Dermis microvascular lymphatic vessel endothelial cell (primary cell): ENCODE results near the gene ATP13A5. TPM values are rescaled to one million over a fixed set of nuclear protein-coding genes. Genes with fewer than 3 reads are reported as not detected.

Source experiments
- DNase-seq, 2 donors: peaks; one replicate each; pipeline versions ENCODE4 v3.0.0 to v3.0.0-alpha.2; 2010; ENCODE audit warnings: low read depth in 2 of 2
- total RNA-seq: library from RNA; depleted of rRNA; stranded (reverse); fragments of >200 nt; gene quantifications from 2 replicates; pipeline ENCODE4 v1.2.1, GENCODE V29; 2014

Gene ATP13A5
- total RNA-seq, 1 donor from 2014 or later = not detected

DNA sequence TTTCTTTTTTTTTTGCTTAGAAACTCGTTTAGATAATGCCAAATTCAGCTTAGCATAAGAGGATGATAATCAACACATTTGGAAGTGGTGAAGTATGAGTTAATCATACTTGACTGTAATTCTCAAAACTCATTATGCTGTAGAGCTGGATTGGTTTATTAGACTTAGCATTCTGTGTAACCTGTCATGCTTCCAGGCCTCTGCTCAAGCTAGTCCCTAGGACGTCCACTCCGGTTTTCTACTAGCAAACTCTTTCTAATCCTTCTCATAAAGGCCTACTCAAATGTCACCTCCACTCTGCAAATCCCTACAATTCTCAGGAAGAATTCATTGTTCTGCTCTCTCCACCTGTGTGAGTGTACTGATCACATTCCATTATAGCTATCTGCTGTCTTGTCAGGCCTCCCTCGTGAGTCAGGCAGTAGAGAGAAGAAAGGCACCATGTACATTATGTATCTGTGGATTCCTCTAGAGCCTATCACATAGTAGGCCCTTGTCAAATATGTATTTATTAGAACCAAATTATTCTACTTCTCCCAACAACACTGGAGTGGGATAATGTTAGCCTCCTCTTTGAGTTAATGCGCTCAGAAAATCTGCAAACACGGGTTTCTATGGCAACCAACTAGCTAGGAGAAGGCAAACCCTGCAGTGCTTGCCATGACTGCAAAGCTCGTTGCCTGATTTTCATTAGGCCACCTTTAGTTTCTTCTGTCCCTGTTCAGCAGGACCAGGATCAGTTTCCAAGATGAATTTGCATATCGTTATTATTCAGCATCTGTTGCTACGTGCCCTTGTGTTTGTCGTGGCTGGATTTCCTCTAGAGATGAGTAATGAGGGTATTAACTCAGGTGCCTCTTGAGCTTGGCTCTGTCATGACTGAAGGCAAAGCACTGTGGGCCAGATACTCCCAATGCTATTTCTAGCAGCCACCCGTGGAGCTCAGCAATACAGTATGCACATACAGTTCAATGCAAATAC, 30.7 kb downstream of the ATP13A5 start:
- DNase-seq = no peak

DNA sequence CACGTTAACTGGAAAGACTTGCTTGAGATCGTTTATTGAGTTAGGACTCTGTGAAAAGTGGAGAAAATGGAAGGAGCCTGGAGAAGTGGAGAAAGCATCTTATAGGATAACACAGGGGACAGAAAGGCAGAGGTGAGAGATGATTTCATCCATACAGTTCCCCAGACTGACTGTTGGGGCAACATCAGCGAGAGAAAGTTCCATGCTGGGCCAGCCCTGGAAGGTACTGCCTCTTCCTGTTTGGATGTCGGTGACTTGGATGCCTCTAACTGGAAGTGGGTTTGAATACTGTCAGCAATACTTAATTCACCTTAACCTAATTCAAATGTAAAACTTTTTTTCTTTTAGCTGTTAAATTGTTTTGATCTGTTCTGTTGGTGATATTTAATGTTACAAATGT, 32.3 kb downstream of the ATP13A5 start:
- DNase-seq = no peak

GRCh38 chr3:193345431-193345830, 33.1 kb downstream of the ATP13A5 start:
- DNase-seq = no peak

GRCh38 chr3:193344486-193344885, 34.1 kb downstream of the ATP13A5 start:
- no peak for DNase-seq

DNA sequence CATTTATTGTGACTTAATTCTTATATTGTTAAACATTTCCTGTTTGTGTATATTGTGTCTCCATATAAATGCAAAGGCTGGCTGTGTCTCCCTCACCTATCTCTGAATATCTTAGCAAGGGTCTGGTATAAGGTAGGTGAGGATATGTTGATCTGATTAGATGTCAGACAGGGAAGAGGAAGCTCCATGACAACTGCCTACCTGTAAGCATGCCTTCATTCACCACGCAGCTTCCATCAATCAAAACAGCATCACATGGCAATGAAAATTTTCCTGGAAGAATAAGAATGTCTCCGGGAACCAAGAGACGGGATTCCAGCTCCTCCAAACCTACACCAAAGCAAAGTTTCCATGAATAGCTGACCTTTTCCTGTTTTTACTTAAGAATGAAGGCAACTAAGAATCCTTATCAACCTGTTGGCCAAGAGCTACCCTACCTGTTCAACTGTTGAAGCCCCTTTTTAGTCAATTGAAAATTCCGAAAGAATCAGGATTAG, 34.8 kb downstream of the ATP13A5 start:
- DNase-seq = no peak

DNA sequence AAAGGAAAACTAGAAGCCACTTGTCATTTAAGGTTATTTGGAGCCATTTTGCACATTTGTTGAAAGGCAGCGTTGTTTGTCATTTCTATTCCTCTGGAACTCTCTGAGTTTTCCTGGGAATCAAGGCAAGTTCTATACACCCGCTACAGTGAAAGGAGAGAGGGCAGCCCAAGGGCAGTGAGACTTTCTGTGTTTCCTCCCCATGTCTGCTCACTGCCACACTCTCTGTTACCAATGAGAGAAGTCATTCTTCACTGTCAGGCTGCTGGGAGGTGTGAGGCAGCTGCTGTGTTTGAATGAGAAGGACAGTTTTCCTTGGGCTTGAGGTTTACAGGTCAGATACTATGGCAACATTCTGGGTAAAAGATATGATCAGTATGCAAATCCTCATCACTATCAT, 36.0 kb downstream of the ATP13A5 start:
- DNase-seq = no peak

DNA sequence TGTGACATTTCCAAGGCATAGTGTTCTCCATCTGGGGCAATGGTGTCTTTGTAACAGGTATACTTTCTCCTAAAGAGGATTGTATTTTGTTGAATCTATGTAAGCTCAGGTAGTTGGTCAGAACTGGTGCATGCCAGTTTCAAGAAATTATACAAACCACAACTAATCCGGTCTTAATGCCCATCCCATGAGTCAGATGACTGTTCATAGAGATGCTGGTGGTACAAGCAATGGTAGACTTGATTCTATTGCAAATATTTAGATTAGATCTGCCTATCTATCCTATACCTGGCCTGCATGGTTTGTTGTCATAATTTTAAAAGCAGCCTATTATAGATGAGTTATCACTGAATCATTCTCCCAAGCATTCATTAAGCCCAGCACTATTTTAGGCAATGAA, 43.5 kb downstream of the ATP13A5 start:
- DNase-seq = no peak

DNA sequence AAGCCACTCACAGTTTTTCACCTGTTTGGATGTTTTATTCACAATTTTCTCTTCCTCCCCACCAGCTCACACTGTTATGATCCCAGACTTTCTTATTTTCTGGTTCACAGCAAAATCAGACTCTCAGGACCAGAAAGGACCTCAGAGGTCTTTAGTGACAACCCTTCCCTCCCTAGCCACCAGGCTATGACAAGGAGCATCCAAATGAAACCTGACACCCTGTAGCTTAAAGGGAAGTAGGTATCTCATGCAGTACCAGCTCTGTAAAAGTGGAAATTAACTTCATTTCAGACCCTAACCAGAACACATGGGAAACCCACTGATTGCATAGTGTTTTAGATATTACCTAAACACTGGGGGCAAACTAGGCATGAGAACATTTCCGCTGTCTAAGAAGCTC, 45.3 kb downstream of the ATP13A5 start:
- DNase-seq = no peak

DNA sequence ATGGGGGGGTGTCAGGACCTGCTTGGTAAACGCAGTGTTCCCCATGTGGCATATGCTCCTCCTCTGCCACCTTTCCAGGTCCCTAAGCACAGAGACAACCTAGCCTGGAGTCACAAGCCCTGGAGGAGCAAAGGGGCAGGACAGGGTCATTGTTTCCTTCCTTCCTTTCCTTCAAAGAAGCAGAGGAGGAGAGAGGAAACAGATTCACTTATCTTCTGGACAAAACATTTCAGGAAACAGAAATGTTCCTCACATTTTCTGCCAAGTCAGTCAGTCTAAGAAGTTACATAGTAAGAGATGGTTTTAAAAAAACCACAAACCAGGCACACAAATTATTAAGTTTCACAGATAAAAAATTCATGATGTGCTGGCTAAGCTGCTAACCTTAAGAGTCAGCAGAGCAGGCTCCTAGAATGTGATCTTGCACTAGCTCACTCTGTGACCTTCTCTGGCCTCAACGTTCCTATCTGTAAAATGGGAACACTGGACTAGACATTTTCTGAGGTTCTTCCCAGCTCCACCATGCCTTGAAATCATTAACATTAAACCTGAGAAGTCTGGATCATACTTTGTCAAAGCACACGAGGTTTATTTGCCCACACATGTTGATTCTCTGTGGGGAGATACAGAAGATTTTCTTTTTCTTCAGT, 47.9 kb downstream of the ATP13A5 start:
- DNase-seq = no peak

- no peak for DNase-seq
Measured at GRCh38 chr3:193317682-193318300, 60.8 kb downstream of the ATP13A5 start.

DNA sequence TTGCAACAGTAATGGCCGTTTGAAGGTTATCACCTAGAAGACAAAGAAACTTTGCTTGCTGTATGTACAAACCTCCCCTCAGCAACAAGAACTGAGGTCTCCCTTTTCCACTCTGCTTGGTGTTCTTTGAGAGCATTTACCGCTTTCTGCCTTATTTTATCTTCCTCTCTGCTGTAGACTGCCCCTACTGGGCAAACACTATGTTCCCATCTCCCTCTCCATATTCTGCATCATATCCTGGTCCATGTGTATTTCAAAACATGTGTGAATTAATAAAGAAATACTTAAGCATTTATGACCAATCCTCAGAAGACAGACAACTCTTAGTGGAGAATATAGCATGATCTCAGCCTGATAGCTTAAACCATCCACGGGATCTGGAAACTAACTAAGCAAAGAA, 64.4 kb downstream of the ATP13A5 start:
- no peak for DNase-seq

DNA sequence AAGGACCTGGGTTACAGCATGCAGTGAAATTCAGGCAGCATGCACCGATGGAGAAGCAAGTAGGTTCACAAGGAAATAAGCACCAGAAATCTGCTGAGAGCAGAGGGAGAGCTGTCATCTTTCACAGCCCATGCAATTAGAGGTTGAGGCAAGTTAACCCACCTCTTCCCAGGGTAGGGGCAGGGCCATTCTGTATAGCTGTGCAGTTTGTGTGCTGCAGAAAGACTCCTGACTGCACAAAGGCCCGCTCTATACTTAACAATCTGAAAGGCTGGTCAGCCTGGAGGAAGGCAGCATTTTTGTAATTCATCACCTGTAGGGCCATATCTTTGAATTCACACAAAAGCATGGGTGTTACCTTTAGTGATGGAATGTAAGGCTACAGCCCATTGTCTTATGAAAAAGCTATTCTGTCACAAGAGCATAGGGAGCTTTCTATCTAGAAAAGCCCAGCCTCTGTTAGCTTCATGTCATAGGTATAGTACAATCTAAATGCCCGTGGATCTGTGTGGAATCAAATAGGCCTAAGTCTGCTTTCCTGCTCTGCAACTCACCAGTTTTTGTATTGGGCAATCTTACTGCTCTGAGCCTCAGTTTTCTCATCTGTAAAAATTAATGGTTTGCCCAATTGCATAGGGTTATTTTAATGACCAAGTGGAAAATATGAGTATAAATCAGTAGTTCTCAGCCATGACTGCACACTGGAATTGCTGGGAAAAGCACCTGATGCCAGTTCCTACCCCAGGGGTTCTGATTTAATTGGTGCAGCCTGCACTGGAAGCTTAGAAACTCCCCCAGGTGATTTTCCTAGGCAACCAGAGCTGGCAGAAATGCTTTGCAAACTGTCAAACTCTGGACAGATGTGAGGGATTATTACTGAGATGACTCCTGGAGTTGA, 65.2 kb downstream of the ATP13A5 start:
- DNase-seq = no peak

DNA sequence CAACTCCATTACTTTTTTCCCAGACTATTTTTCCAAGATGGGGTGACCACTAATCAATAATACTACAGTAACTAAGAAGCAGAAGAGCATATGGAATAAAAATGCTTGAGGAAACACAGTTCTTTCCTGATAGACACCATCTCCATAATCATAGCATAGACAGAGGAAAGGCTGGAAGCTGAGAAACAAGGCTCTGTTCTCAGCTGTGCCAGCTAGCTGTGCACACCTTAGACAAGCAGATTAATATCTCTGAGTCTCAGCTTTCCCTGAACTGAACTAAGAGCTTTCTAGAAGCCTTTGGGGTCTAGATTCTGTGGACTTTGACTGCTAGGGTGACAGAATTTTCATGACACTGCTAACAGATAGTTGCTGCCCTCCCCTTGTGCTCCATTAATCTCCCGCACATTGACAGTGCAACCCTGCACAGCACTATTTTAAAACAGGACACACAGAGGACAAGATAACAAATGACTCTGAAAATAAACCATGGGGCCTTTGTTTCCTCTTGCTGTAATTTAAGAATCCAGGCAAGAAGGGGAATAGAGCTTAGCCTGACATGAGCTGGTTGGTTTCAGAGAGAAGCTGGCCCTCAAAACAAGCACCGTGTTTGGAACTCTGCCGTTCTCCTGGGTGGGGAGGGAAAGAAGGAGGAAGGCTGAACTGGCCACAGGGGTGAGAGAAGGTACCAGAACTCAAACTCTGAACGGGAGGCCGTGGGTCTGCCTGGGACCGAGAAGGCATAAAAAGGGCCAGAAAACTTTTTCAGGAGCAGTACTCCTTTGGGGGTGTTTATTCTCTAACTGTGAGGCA, 67.4 kb downstream of the ATP13A5 start:
- DNase-seq = no peak

GRCh38 chr3:193305356-193305755, 73.2 kb downstream of the ATP13A5 start:
- DNase-seq = no peak

DNA sequence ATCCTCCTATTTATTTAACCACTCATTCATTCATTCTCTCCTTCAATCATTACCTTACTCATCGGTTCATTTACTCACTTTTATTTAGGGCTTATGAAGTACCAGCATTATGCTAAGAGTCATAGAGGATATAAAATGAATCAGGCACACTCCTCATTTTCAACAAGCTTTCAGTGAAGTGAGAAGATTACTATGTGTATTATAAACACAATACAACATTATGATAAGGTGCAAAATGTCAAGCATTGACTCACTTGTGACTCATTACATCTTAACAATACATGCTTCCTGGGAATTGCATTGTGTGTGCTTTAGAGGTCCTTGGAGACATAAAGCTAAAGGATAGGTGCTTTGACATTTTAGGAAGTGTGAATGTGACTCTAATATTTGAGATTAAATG, 77.1 kb downstream of the ATP13A5 start:
- DNase-seq = peak in 1 of 2 donors; percentile 27

GRCh38 chr3:193297421-193297820, 81.1 kb downstream of the ATP13A5 start:
- no peak for DNase-seq

DNA sequence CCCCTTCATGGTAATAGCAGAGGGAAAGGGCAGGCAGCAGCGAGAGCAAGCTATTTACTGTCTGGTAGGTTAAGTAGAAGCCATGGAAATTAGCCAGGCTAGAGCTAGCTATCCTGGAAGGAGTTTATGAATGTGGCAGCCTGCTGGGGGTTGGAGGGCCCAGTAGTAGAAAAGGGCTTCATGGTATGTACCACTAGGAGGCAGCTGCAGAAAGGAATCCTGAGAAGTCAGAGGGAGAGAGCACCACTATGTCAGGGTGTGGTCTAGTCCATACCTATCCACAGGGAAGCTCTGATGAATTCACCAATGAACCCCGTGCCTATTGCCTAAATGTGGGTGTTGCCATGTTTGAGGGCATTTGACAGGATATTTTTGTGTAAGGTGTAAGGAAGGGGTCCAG, 82.6 kb downstream of the ATP13A5 start:
- DNase-seq = no peak

DNA sequence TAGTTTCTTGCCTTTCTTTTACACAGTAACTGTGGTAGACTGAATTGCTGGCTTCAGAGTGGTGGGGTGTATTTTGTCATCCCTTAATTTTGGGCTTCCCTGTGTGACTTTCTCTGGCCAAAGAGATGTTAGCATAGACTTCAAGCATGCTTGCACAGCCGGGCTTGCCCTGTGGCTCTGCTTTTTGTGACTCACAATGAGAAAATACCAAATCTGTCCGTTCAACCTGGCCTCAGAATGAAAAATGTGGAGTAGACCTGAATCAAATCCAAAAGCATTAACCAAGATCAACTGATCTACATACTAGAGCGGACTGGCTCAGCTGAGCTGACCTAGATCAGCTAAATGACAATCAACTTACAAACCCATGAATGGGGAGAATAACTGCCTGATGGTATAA, 86.2 kb downstream of the ATP13A5 start:
- no peak for DNase-seq

DNA sequence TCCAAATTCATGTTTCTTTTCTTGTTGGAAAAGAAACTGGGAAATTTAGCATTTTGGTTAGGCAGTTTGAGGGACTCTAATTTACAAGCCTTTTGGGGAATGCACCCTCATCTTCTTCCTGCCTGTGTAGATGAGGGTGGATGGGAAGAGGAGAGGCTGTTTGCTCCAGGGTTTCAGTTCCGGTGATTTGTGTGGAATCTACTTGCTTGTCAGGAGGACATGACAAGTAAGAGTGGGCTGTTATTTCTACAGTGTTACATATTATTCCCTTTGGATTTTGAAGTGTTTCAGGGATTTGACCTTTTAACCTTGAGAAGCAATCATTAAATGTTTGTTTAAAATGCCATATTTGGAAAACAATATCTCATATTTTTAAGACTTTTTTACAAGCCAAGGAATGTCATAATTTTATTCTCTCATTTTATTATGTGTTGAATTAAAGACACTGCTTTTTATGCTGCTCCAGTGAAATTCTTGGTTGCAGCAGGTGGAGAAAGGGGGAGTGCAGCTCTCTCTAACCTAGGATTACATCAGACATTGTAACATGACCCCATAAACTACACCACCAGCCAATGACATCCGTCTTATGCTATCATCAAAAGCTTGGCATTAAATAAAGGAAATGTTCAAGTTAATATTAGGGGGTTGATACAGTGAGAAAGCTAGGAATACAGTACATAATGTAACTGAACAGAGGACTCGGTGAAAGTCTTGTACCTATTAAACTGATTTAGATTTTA, 107.3 kb downstream of the ATP13A5 start:
- DNase-seq = no peak

- no peak for DNase-seq
Measured at GRCh38 chr3:193270451-193270850, 108.1 kb downstream of the ATP13A5 start.
